ENCODE data around the gene APOO.

APOO gene

GRCh38 chrX:23815376-23815775 is 92.4 kb downstream of the APOO start:
- DNase-seq = no peak

- no peak for DNase-seq
Observed at GRCh38 chrX:23813808-23814207, 93.9 kb downstream of the APOO start.

GRCh38 chrX:23811656-23812055 is 96.1 kb downstream of the APOO start:
- no peak for DNase-seq

GRCh38 chrX:23811108-23811651 is 96.6 kb downstream of the APOO start:
- no peak for DNase-seq

GRCh38 chrX:23810279-23810678 is 97.5 kb downstream of the APOO start:
- DNase-seq = no peak

GRCh38 chrX:23805389-23805788 is 102.3 kb downstream of the APOO start:
- DNase-seq = no peak

- no peak for DNase-seq
Observed at GRCh38 chrX:23804578-23804977, 103.2 kb downstream of the APOO start.

GRCh38 chrX:23803931-23804381 is 103.8 kb downstream of the APOO start:
- DNase-seq = no peak

- no peak for DNase-seq
Observed at GRCh38 chrX:23802431-23802830, 105.3 kb downstream of the APOO start.

GRCh38 chrX:23799469-23800065 is 108.2 kb downstream of the APOO start:
- DNase-seq = no peak

- no peak for DNase-seq
Observed at GRCh38 chrX:23797371-23798128, 110.2 kb downstream of the APOO start.

GRCh38 chrX:23795221-23795620 is 112.5 kb downstream of the APOO start:
- no peak for DNase-seq

GRCh38 chrX:23792861-23793553 is 114.7 kb downstream of the APOO start:
- DNase-seq = no peak

- no peak for DNase-seq
Observed at GRCh38 chrX:23790155-23790497, 117.6 kb downstream of the APOO start.

GRCh38 chrX:23789386-23790154 is 118.2 kb downstream of the APOO start:
- no peak for DNase-seq

- no peak for DNase-seq
Observed at GRCh38 chrX:23788946-23789345, 118.8 kb downstream of the APOO start.

- no peak for DNase-seq
Observed at GRCh38 chrX:23788521-23788920, 119.2 kb downstream of the APOO start.

- DNase-seq = no peak
Observed at GRCh38 chrX:23787745-23788118, 120.0 kb downstream of the APOO start.

- DNase-seq = no peak
Observed at GRCh38 chrX:23786268-23786815, 121.4 kb downstream of the APOO start.

GRCh38 chrX:23785580-23785979 is 122.2 kb downstream of the APOO start:
- no peak for DNase-seq

- DNase-seq = peak in 1 of 2 experiments; percentile 20
Observed at GRCh38 chrX:23784470-23785331, 123.0 kb downstream of the APOO start.

All from SW 1271 (cell line).